CD1c-positive myeloid dendritic cell (primary cell): Measurements from ENCODE around the gene HSPB7.

Experiments used
- DNase-seq: peaks from one replicate; pipeline ENCODE4 v3.0.0-alpha.2; 2016; ENCODE audit errors: extremely low spot score

HSPB7 gene

DNA sequence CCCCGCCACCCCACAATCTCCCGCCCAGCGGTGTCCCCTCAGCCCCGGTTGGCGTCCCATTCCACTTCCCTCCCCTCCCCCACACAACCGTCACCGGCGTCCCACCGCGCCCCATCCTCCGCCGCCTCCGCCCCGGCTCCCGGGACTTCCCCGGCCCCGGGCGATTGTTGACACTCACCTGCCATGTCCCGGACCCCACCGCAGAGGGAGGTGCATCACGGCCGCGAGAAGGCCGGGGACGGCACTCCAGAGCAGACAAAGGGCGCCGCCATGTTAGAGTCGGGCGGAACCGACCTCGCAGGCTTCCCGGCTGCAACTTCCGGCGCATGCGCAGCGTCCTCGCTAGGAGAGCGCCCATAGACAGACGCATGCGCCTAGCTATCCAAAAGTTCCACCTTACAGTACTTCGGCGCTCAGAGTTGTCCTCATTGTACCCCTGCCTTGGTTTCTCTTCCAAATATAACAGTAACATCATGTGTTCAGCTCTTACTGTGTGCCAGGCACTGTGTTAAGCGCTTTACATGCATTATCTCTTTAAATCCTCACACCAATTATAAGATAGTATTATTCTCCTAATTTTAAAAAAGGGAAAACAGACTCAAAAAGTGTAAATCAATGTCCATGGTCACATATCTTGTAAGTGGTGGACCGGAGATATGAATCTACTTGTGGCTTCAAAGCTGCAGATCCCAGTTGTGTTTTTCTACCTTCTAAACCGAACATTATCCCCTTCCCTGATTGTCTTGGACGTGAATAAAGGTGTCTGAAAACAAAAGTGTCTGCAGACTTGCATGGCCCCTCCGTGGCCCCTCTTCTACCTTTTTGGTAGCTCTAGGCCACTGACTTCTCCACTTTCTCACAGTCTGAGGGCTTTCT, 41.8 kb downstream of the HSPB7 start, which contains the start of gene ZBTB17:
Gene ZBTB17, minus strand, starts transcription at position 297 of the 876 bp plus-strand sequence. CDS start 27,606 bp downstream, outside the sequence.
- peak; percentile 98 for DNase-seq

- peak; percentile 85 for DNase-seq
Observed at GRCh38 chr1:15975358-15975804, 42.5 kb downstream of the HSPB7 start.

- no peak for DNase-seq
Observed at GRCh38 chr1:15974855-15975254, 43.0 kb downstream of the HSPB7 start.

- no peak for DNase-seq
Observed at GRCh38 chr1:15973772-15974171, 44.1 kb downstream of the HSPB7 start.

GRCh38 chr1:15972409-15972808, 45.4 kb downstream of the HSPB7 start:
- DNase-seq = no peak

GRCh38 chr1:15970911-15971310, 46.9 kb downstream of the HSPB7 start:
- no peak for DNase-seq

DNA sequence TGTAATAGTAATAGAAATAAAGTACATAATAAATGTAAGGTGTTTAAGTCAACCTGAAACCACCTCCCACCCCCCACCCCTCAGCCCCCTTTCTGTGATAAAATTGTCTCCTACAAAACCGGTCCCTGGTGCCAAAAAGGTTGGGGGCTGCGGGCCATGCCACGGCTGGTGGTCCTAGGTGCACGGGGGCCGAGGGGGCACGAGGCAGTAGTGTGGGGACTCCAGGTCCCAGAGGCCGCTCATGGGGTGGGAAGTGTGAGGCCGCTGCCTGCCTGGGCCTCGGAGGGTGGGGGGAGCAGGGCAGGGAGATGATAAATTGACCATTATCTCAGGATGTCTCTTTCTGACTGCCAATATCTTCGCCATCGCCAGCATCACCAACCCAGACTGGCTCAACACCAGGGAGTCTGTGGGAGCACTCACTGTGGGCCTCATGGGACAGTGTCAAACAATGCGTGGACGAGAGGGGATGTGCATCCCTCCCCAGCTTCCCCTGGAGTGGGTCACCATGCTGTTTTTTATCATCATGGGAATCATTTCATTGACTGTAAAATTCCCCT, 48.4 kb downstream of the HSPB7 start:
- no peak for DNase-seq

DNA sequence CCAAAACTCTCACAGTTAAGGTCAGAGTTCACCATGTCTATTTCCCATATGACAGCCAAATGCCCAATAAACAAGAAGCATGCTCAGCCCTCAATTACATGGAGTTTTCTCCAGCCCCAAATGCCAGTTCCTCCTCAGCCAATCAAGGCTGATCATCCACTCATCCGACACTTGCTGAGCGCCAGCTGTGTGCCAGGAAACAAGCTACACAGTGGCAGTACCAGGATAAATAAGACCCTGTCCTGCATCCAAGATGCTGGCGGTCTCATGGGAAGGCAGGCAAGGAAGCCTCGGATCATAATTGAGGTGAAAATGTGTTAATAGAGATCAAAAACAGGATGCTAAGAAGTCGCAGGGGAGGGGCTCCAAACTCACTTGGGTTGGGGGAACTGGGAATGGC, 49.7 kb downstream of the HSPB7 start:
- no peak for DNase-seq

DNA sequence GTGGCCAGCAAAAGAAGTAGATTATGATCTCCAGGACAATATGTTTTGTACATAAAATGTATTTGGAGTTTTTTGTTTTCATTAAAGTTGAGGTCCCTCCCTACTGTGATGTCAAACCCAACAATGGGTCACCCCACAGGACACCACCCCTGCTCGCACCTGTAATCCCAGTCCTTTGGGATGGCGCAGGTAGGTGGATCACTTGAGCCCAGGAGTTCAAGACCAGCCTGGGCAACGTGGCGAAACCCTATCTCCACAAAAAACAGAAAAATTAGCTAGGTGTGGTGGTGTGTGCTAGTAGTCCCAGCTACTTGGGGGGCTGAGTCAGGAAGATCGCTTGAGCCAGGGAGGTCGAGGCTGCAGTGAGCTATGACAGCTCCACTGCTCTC, 50.9 kb downstream of the HSPB7 start:
- no peak for DNase-seq

- peak; percentile 84 for DNase-seq
Observed at GRCh38 chr1:15966081-15966955, 51.5 kb downstream of the HSPB7 start.

- DNase-seq = peak; percentile 66
Observed at GRCh38 chr1:15965228-15965767, 52.5 kb downstream of the HSPB7 start.
